NB4 (cell line): ENCODE data around the gene AZU1.

Experiments
- DNase-seq: peaks from one replicate; pipeline ENCODE4 v3.0.0; 2010; ENCODE audit warnings: low read depth
- H3K4me3 ChIP-seq: one replicate; pipeline ENCODE4 v1.5.1; 2011; ENCODE audit warnings: mild to moderate bottlenecking, low read depth, low read length, moderate library complexity
- CTCF ChIP-seq: IDR thresholded peaks from one replicate; pipeline ENCODE4 v1.5.1; 2012; ENCODE audit warnings: low read depth, low read length
- MYC ChIP-seq: IDR thresholded peaks from 2 replicates; pipeline ENCODE4 v1.6.1; 2011; ENCODE audit warnings: low read depth, low read length
- POLR2A ChIP-seq: IDR thresholded peaks from 2 replicates; pipeline ENCODE4 v1.6.1; 2011; ENCODE audit warnings: mild to moderate bottlenecking; ENCODE audit not compliant: insufficient read length; ENCODE audit errors: extremely low read depth
- TF ChIP-seq, protein P1 (sequence below): IDR thresholded peaks from 2 replicates; pipeline ENCODE4 v1.6.1; 2011; ENCODE audit warnings: low read depth, low read length

The AZU1 gene

GRCh38 chr19:804419-805165, 23.0 kb upstream of the AZU1 start:
- DNase-seq = no peak
- no peak overlapping the region for H3K4me3 ChIP-seq
- TF ChIP-seq MYC (no peak), POLR2A (no peak), CTCF (no peak)
- TF ChIP-seq, protein P1, sequence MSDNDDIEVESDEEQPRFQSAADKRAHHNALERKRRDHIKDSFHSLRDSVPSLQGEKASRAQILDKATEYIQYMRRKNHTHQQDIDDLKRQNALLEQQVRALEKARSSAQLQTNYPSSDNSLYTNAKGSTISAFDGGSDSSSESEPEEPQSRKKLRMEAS = no peak

DNA sequence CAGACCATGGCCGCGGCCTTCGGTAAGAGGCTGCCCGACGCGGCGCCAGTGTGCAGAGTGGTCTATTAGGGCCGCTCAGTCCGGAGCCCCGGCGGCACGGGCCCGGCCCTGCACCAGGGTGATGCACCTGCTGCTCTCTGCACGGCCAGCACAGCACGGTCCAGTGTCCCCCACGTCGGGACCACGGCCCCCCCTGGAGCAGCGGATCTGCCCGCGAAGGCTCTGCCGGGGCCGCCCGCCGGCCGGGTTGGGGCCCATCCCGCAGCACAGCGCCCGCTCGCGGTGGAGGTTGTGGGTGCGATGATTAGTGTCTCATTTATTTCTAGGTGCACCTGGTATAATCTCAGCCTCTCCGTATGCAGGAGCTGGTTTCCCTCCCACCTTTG, 22.5 kb upstream of the AZU1 start:
- DNase-seq = no peak
- H3K4me3 ChIP-seq = no peak overlapping the region
- no peak for TF ChIP-seq MYC
- TF ChIP-seq, protein P1 = no peak
- TF ChIP-seq CTCF = no peak
- TF ChIP-seq POLR2A = no peak

DNA sequence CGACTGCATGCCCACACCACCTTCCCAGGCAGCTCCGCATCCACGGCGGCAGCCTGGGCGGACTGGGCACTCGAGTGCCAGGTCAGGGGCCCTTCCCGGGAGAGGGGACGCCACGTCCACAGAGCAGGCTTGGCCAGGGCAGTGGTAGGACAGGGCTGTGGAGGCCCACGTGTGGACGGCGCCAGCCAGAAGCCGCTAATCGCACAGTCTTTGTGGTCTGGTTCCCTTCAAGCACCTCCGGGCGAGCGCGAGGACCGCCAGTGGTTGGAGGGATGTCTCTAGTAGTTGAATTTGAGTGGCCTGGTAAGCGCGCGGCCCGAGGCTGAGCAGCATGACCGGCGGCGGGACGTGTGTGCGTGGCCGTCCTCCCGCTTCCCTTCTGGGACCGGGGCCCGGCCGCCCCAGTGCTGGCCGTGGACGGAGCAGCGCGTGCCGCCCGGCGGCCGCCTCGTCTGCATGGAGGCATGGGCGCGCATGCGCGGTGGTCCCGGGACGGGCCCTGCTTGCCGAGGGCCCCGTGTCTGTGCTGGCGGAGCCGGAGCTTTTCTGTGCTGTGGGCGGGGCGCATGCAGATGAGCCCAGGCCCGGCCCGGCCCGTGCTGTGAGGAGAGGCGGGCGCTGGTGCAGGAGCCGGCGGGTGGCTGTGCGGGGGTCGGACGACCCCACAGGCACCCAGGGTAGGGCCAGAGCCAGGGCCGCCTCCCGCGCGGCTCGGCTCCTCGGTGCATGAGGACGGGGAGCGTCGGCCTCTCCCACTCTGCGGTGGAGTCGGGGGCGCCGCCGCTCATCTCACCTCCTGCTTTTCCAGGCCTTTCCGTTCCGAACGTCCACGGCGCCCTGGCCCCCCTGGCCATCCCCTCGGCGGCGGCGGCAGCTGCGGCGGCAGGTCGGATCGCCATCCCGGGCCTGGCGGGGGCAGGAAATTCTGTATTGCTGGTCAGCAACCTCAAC, 21.8 kb upstream of the AZU1 start:
- DNase-seq = no peak
- TF ChIP-seq, protein P1 = no peak
- TF ChIP-seq CTCF = no peak
- no peak for TF ChIP-seq POLR2A
- no peak for TF ChIP-seq MYC
- no peak overlapping the region for H3K4me3 ChIP-seq

GRCh38 chr19:806815-807421, 20.7 kb upstream of the AZU1 start:
- no peak overlapping the region for H3K4me3 ChIP-seq
- DNase-seq = no peak
- TF ChIP-seq, protein P1 = no peak
- TF ChIP-seq CTCF (no peak), MYC (no peak), POLR2A (no peak)

DNA sequence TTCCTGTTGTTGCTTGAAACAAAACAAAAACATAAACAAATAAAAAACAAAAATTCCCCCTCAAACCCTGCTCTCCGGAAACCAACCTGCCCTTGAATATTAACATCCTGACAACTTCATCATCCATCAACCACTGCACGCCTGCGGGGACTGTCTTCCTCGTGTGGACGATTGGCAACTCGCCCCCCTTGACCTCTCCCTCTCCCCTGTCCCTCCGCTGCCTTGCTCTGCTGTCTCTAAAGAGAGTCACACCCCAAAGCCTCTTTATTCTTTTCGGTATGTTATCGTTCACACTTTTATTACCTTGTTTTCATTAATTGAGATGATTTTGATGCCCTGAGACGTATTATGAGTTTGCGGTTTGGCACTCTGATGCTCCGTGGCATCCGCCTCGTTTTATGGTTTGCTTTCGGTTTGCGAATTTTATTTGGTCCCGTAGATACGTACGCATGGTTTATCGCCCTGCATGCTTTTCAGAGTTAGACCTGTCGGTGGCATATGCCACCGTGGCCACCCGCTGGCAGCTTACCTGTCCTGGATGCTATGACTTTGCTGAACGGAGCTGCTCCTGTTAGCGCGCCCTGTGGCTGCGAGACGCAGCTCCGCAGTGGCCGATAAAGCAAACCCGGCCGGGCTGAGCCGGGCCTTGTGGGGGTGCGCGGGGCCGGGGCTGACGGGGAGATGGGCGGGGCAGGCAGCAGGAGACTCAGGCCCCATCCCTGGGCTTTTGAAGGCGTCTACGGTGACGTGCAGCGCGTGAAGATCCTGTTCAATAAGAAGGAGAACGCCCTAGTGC, 19.8 kb upstream of the AZU1 start:
- no peak for DNase-seq
- H3K4me3 ChIP-seq = no peak overlapping the region
- TF ChIP-seq POLR2A (no peak), MYC (no peak), CTCF (no peak)
- TF ChIP-seq, protein P1 = no peak
